Vagina (tissue), 2 donors: ENCODE measurements around the gene TYSND1. TPM values are rescaled to one million over a fixed set of nuclear protein-coding genes. Genes with fewer than 3 reads are reported as not detected.

Experiments used
- DNase-seq, 2 donors: peaks; one replicate each; pipeline ENCODE4 v3.0.0-alpha.2; 2017; ENCODE audit errors: extremely low spot score in 2 of 2
- H3K27ac ChIP-seq: fragments of 200-600 bp; sonication (generic); one replicate; pipeline ENCODE4 v1.5.1; 2019
- H3K27me3 ChIP-seq: fragments of 200-600 bp; sonication (generic); one replicate; pipeline ENCODE4 v1.5.1; 2019
- H3K36me3 ChIP-seq, 2 donors: fragments of 200-600 bp; sonication (generic); one replicate each; pipeline ENCODE4 v1.5.1; 2017 to 2019
- H3K4me1 ChIP-seq: fragments of 200-600 bp; sonication (generic); one replicate; pipeline ENCODE4 v1.5.1; 2019
- H3K4me3 ChIP-seq, 2 donors: fragments of 200-600 bp; sonication (generic); 1 replicate in 1 of 2; 2 replicates in 1 of 2; pipeline ENCODE4 v1.5.1; 2016 to 2019
- H3K9me3 ChIP-seq: fragments of 200-600 bp; sonication (generic); one replicate; pipeline ENCODE4 v1.5.1; 2019
- POLR2A ChIP-seq, 2 donors: fragments of 450-650 bp; IDR thresholded peaks; one replicate each; pipeline ENCODE4 v1.6.1; 2017; ENCODE audit warnings: antibody characterized with exemption in 2 of 2, mild to moderate bottlenecking in 2 of 2, moderate library complexity in 2 of 2
- POLR2AphosphoS5 ChIP-seq, 2 donors: sonication (generic); formaldehyde crosslinking; IDR thresholded peaks; one replicate each; pipeline ENCODE4 v1.9.0; 2017; ENCODE audit warnings: antibody characterized with exemption in 2 of 2, mild to moderate bottlenecking in 2 of 2, low read depth in 1 of 2; ENCODE audit not compliant: insufficient read depth in 1 of 2
- intact Hi-C: fragments of 100-400 bp; cut with DNase I; formaldehyde crosslinking; loops from one replicate; pipeline ENCODE4 v1.15.1; 2023
- total RNA-seq: library from RNA; depleted of rRNA; stranded (reverse); fragments of >200 nt; gene quantifications from one replicate; pipeline ENCODE4 v1.2.3, GENCODE V29; 2016
- TF ChIP-seq, protein P1 (sequence below), 3 experiments: fragments of 450-650 bp in 2 of 3; fragments of 200-600 bp in 1 of 3; sonication (generic) in 1 of 3; IDR thresholded peaks; one replicate each; pipeline ENCODE4 v1.5.1; 2017 to 2019; ENCODE audit warnings: antibody characterized with exemption in 3 of 3, mild to moderate bottlenecking in 2 of 3, moderate library complexity in 2 of 3

Gene TYSND1
- total RNA-seq, 1 donor from 2014 or later, result 15.7 TPM

DNA sequence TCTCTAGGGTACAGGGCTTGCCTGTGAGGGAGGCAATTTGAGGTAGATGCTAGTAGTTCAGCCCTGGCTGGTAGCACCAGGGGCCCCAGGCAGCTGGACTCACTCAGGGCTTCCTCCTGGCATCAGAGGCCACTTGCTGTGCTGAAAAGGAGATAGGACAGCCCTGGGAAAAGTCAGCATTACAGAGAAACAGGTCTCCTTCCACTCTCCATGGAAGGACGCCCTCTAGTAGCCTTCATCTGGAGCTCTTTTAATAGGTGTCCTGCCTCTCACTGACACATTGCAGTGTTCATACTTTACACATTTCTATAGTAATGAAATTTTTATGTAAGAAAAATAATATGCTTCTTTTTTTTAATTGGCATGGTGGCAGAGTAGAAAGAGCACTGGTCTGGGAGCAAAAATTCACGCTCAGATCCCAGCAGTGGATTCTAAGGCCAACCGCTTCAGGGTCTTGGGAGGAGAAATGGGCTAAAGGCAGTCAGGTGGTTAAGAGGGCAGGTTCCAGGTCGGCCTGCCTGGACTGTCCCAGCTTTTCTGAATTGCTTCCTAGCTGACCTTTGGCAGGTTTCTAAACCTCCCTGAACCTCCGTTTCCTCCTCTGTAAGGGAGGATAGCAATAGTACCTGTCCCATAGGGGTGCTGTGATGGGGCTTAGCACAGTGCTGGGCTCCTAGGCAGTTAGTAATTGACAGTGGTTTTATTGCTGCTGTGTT, 49.6 kb downstream of the TYSND1 start:
- intact Hi-C loops, result no loop called here
- H3K27ac ChIP-seq, result no peak overlapping the region
- H3K27me3 ChIP-seq, result no peaks in the 10 kb centered on the region
- no peak for TF ChIP-seq POLR2A (IDR thresholded peaks at IDR 0.05)
- DNase-seq, result no peak
- H3K4me3 ChIP-seq, result no peak overlapping the region
- no peaks in the 10 kb centered on the region for H3K4me1 ChIP-seq
- H3K36me3 ChIP-seq, result peaks cover 0 to 45% of the 10 kb centered on the region in 2 donors
- no peaks in the 10 kb centered on the region for H3K9me3 ChIP-seq

DNA sequence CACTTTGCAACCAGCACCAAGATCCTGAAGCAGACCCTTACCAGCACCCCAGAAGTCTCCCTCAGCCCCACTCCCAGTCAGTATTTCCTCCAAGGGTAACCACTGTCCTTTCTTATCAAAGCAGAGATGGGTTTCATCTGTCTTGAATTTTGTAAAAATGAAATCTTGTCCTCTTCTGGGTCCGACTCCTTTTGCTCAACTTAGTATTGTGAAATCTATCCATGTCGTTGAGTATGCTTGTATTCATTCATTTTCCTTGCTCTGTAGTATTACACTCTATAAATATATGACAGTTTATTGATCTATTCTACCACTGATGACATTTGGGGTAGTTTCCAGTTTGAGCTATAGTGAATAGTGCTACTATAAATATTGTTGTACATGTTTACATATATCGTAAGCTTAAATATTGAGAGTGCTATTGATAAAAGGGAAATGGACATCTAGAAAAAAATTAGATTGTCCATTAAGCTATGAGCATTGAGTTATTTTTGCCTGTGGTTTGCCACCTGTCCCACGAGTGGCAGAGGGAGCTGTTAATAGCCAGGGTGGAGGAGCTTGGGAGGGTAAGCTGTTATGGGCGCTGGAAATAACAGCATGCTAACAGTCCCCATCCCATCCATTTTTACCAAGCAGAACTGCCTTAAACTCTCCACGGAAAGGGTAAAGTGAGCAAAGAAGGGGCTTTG, 50.3 kb downstream of the TYSND1 start:
- Histone ChIP-seq H3K9me3 (no peaks in the 10 kb centered on the region), H3K27me3 (no peaks in the 10 kb centered on the region), H3K36me3 (peaks cover 0 to 44% of the 10 kb centered on the region in 2 donors), H3K4me1 (no peaks in the 10 kb centered on the region), H3K27ac (no peak overlapping the region), H3K4me3 (no peak overlapping the region)
- no peak for DNase-seq
- no peak for TF ChIP-seq POLR2AphosphoS5 (IDR thresholded peaks at IDR 0.05; ENCODE audit: insufficient read depth in 1 of 2, low read depth in 1 of 2)
- no peak for TF ChIP-seq POLR2A (IDR thresholded peaks at IDR 0.05)
- TF ChIP-seq, protein P1, sequence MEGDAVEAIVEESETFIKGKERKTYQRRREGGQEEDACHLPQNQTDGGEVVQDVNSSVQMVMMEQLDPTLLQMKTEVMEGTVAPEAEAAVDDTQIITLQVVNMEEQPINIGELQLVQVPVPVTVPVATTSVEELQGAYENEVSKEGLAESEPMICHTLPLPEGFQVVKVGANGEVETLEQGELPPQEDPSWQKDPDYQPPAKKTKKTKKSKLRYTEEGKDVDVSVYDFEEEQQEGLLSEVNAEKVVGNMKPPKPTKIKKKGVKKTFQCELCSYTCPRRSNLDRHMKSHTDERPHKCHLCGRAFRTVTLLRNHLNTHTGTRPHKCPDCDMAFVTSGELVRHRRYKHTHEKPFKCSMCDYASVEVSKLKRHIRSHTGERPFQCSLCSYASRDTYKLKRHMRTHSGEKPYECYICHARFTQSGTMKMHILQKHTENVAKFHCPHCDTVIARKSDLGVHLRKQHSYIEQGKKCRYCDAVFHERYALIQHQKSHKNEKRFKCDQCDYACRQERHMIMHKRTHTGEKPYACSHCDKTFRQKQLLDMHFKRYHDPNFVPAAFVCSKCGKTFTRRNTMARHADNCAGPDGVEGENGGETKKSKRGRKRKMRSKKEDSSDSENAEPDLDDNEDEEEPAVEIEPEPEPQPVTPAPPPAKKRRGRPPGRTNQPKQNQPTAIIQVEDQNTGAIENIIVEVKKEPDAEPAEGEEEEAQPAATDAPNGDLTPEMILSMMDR (IDR thresholded peaks at IDR 0.05), result no peak
- intact Hi-C loops, result no loop called here

DNA sequence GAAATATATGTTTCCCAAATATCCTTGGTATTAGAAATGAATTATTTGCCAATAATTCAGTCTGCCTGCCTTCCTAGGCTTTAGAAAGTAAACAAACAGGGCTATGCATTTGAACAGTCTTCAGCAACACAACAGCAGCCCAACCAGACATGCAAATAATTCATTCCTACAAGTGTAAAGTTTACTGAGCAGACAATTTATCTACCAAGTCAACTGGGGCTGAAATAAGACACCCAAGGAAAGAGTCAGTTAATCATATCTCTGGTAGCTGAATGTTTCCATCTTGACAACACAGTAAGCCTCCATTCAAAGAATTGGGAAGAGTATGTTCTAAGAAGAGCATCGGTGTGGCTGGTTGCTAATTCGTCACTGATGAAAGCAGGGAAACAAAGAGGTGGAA, 52.2 kb downstream of the TYSND1 start:
- Histone ChIP-seq H3K4me1 (no peaks in the 10 kb centered on the region), H3K36me3 (peaks cover 0 to 34% of the 10 kb centered on the region in 2 donors), H3K27me3 (no peaks in the 10 kb centered on the region), H3K9me3 (no peaks in the 10 kb centered on the region), H3K27ac (no peak overlapping the region), H3K4me3 (no peak overlapping the region)
- intact Hi-C loops, result no loop called here
- no peak for DNase-seq
- TF ChIP-seq POLR2A (IDR thresholded peaks at IDR 0.05) (no peak), POLR2AphosphoS5 (IDR thresholded peaks at IDR 0.05; ENCODE audit: insufficient read depth in 1 of 2, low read depth in 1 of 2) (no peak)
- TF ChIP-seq, protein P1 (IDR thresholded peaks at IDR 0.05), result no peak

DNA sequence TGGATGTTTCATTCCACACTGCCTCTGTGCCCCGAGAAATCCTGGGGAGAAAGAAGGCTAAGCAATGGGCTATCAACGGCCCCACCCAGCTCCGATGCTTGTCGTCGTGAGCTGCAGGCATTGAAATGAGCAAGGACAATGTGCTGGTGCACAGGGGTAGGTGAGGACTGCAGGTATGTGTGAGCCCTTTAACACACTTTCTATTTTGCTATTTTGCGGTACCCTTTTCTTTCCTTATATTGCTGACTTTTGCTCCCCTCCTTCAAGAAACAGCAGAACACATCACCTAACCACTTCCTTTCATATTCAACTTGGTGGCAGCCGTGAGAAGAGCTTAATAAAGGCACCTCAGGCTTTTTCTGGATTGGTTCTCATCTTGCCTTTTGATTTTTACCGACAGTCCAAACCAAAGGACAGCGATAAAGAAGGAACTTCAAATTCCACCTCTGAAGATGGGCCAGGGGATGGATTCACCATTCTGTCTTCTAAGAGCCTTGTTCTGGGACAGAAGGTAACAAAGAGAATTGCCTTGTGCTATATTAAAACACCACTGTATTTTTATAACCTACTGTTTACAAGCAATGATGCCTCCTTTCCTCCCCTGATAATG, 53.1 kb downstream of the TYSND1 start:
- Histone ChIP-seq H3K36me3 (peaks cover 0 to 28% of the 10 kb centered on the region in 2 donors), H3K4me3 (no peak overlapping the region), H3K4me1 (no peaks in the 10 kb centered on the region), H3K27me3 (no peaks in the 10 kb centered on the region), H3K9me3 (no peaks in the 10 kb centered on the region), H3K27ac (no peak overlapping the region)
- DNase-seq, result no peak
- intact Hi-C loops, result no loop called here
- TF ChIP-seq, protein P1 (IDR thresholded peaks at IDR 0.05), result no peak
- TF ChIP-seq POLR2A (IDR thresholded peaks at IDR 0.05) (no peak), POLR2AphosphoS5 (IDR thresholded peaks at IDR 0.05; ENCODE audit: insufficient read depth in 1 of 2, low read depth in 1 of 2) (no peak)

DNA sequence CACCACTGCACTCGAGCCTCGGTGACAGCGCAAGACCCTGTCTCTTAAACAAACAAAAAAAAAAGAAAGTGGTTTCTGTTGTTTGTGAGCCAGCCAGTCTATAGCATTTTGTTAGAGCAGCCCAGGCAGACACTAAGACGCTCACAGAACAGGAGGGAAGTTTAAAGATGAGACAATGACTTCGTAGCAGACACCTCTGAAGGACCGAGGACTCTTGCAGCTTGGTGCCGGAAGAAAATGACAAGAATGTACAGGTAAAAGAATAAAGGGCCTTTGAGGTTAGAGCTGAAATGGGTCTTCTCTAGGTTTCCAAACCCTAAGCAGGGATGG, 54.1 kb downstream of the TYSND1 start:
- TF ChIP-seq POLR2A (IDR thresholded peaks at IDR 0.05) (no peak), POLR2AphosphoS5 (IDR thresholded peaks at IDR 0.05; ENCODE audit: insufficient read depth in 1 of 2, low read depth in 1 of 2) (no peak)
- TF ChIP-seq, protein P1 (IDR thresholded peaks at IDR 0.05), result no peak
- intact Hi-C loops, result no loop called here
- no peak overlapping the region for H3K4me3 ChIP-seq
- H3K4me1 ChIP-seq, result no peaks in the 10 kb centered on the region
- peaks cover 0 to 28% of the 10 kb centered on the region in 2 donors for H3K36me3 ChIP-seq
- H3K9me3 ChIP-seq, result no peaks in the 10 kb centered on the region
- H3K27me3 ChIP-seq, result no peaks in the 10 kb centered on the region
- no peak for DNase-seq
- no peak overlapping the region for H3K27ac ChIP-seq
